Measurements from ENCODE around the gene HVCN1. TPM values are rescaled to one million over a fixed set of nuclear protein-coding genes. Genes with fewer than 3 reads are reported as not detected.

HVCN1 gene
- total and polyA plus RNA-seq, 2 donors from 2014 or later: 4.7 to 7.1 TPM

DNA sequence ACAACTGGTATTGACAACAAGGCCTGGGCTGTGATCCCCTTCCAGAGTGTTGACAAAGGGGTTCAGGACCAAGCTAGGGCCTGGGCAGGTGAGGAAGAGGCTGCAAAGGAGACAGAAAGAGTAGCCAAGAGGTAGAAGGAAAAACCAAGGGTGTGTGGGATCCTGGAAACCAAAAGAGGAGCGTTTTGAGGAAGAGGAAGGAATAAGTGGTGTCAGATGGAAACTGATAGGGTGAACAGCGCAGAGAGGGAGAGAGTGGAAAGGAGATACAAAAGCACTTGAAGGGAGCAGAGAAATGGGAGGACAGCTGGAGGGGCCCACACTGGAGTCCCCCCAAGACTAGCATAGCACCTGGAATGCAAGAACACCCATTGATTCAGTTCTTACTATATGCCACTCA lies 8.3 kb upstream of the HVCN1 start:
- Histone ChIP-seq H3K9ac (ENCODE audit: low read length in 3 of 3) (no peak overlapping the region), H3K27ac (ENCODE audit: low read depth in 2 of 2, low read length in 2 of 2) (no peak overlapping the region), H3K4me1 (ENCODE audit: control insufficient read depth in 2 of 3, insufficient read depth in 2 of 3, low read depth in 1 of 3, low read length in 3 of 3) (peaks cover 0 to 4% (median 0%) of the 10 kb centered on the region in 3 donors), H3K9me3 (ENCODE audit: control insufficient read depth in 2 of 3, insufficient read depth in 1 of 3, low read length in 3 of 3) (no peaks in the 10 kb centered on the region), H3K4me3 (ENCODE audit: low read length in 3 of 3) (no peak overlapping the region), H3K36me3 (ENCODE audit: control insufficient read depth in 2 of 3, insufficient read depth in 3 of 3, low read length in 3 of 3) (no peaks in the 10 kb centered on the region), H3K27me3 (ENCODE audit: control insufficient read depth, insufficient read depth, low read length) (no peaks in the 10 kb centered on the region)
- no peak for FAIRE-seq
- DNase-seq: no peak
- no peak for TF ChIP-seq CTCF (IDR thresholded peaks at IDR 0.05; ENCODE audit: borderline replicate concordance, extremely low read depth, insufficient read depth)
- intact Hi-C loops (cut with DNase I): no loop called here

DNA sequence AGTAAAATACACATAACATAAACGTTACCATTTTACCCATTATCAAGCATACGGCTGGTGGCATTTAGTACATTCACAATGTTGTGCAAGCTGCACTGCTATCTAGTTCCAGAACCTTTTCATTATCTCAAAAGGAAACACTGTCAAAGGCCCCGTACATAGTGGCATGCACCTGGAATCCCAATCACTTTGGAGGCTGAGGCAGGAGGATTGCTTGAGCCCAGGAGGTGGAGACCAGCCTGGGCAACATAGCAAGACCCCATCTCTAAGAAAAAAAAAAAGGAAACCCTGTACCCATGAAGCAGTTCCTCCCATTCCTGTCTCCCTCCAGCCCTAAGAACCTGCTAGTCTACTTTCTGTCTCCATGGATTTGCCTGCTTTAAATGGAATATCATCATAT lies 7.4 kb upstream of the HVCN1 start:
- no peak overlapping the region for H3K4me3 ChIP-seq (ENCODE audit: low read length in 3 of 3)
- no peak for FAIRE-seq
- no peak overlapping the region for H3K9ac ChIP-seq (ENCODE audit: low read length in 3 of 3)
- no peak for DNase-seq
- no peaks in the 10 kb centered on the region for H3K9me3 ChIP-seq (ENCODE audit: control insufficient read depth in 2 of 3, insufficient read depth in 1 of 3, low read length in 3 of 3)
- intact Hi-C loops (cut with DNase I): no loop called here
- H3K27me3 ChIP-seq (ENCODE audit: control insufficient read depth, insufficient read depth, low read length): no peaks in the 10 kb centered on the region
- H3K4me1 ChIP-seq (ENCODE audit: control insufficient read depth in 2 of 3, insufficient read depth in 2 of 3, low read depth in 1 of 3, low read length in 3 of 3): peaks cover 0 to 4% (median 0%) of the 10 kb centered on the region in 3 donors
- no peaks in the 10 kb centered on the region for H3K36me3 ChIP-seq (ENCODE audit: control insufficient read depth in 2 of 3, insufficient read depth in 3 of 3, low read length in 3 of 3)
- TF ChIP-seq CTCF (IDR thresholded peaks at IDR 0.05; ENCODE audit: borderline replicate concordance, extremely low read depth, insufficient read depth): no peak
- H3K27ac ChIP-seq (ENCODE audit: low read depth in 2 of 2, low read length in 2 of 2): no peak overlapping the region

DNA sequence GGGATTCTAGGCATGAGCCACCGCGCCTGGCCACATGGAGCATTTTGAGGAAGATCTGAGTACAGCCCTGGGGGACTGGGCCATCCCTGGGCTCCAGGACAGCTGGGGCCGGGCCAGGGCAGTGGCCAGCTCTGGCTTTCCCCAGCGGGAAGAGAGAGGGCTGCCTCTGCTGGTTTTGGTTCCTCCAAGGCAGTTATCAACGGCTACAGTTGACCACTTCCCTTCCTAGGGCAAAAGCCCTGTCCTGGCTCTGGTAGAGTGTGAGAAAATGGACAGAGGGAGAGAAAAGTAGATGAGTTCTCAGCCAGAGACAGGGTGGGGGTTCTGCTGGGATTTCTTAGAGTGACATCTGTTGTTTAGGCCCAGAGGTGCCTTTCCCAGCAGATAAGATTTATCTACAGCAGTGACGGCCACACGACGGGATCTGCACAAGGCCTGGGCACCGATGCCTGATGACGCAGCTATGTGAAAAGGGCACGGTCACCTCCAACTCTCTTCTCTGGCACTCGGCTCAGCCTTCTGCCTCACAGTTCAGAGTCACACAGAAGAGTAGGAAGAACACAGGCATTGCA lies 5.5 kb upstream of the HVCN1 start:
- Histone ChIP-seq H3K36me3 (ENCODE audit: control insufficient read depth in 2 of 3, insufficient read depth in 3 of 3, low read length in 3 of 3) (no peaks in the 10 kb centered on the region), H3K27ac (ENCODE audit: low read depth in 2 of 2, low read length in 2 of 2) (no peak overlapping the region), H3K4me1 (ENCODE audit: control insufficient read depth in 2 of 3, insufficient read depth in 2 of 3, low read depth in 1 of 3, low read length in 3 of 3) (peaks cover 0 to 4% (median 0%) of the 10 kb centered on the region in 3 donors), H3K9ac (ENCODE audit: low read length in 3 of 3) (no peak overlapping the region), H3K27me3 (ENCODE audit: control insufficient read depth, insufficient read depth, low read length) (no peaks in the 10 kb centered on the region), H3K9me3 (ENCODE audit: control insufficient read depth in 2 of 3, insufficient read depth in 1 of 3, low read length in 3 of 3) (no peaks in the 10 kb centered on the region), H3K4me3 (ENCODE audit: low read length in 3 of 3) (no peak overlapping the region)
- no peak for FAIRE-seq
- intact Hi-C loops (cut with DNase I): no loop called here
- DNase-seq: no peak
- no peak for TF ChIP-seq CTCF (IDR thresholded peaks at IDR 0.05; ENCODE audit: borderline replicate concordance, extremely low read depth, insufficient read depth)

GRCh38 chr12:110693731-110694130 lies 4.8 kb upstream of the HVCN1 start:
- FAIRE-seq (no peak), DNase-seq (peak in 1 of 5 donors; percentile 12)
- peaks cover 0 to 4% (median 0%) of the 10 kb centered on the region in 3 donors for H3K4me1 ChIP-seq (ENCODE audit: control insufficient read depth in 2 of 3, insufficient read depth in 2 of 3, low read depth in 1 of 3, low read length in 3 of 3)
- no peak overlapping the region for H3K4me3 ChIP-seq (ENCODE audit: low read length in 3 of 3)
- no peak overlapping the region for H3K27ac ChIP-seq (ENCODE audit: low read depth in 2 of 2, low read length in 2 of 2)
- no peak overlapping the region for H3K9ac ChIP-seq (ENCODE audit: low read length in 3 of 3)
- no peaks in the 10 kb centered on the region for H3K9me3 ChIP-seq (ENCODE audit: control insufficient read depth in 2 of 3, insufficient read depth in 1 of 3, low read length in 3 of 3)
- TF ChIP-seq CTCF (IDR thresholded peaks at IDR 0.05; ENCODE audit: borderline replicate concordance, extremely low read depth, insufficient read depth): no peak
- no peaks in the 10 kb centered on the region for H3K27me3 ChIP-seq (ENCODE audit: control insufficient read depth, insufficient read depth, low read length)
- intact Hi-C loops (cut with DNase I): no loop called here
- H3K36me3 ChIP-seq (ENCODE audit: control insufficient read depth in 2 of 3, insufficient read depth in 3 of 3, low read length in 3 of 3): no peaks in the 10 kb centered on the region

Measured in kidney (tissue), 14 donors.